ENCODE measurements around the gene KRT35. TPM values are rescaled to one million over a fixed set of nuclear protein-coding genes. Genes with fewer than 3 reads are reported as not detected.

Gene KRT35
- total RNA-seq, 4 donors from 2014 or later, result not detected

- Histone ChIP-seq H3K4me1 (no peaks in the 10 kb centered on the region), H3K4me3 (no peak overlapping the region), H3K27ac (no peak overlapping the region), H3K36me3 (no peaks in the 10 kb centered on the region), H3K9me3 (no peaks in the 10 kb centered on the region), H3K27me3 (no peaks in the 10 kb centered on the region)
- no peak for TF ChIP-seq CTCF (IDR thresholded peaks at IDR 0.05)
- TF ChIP-seq POLR2A (IDR thresholded peaks at IDR 0.05), result no peak
- intact Hi-C loops (cut with DNase I; ENCODE audit: low total_unique reads), result no loop called here
- DNase-seq, result no peak
Observed at GRCh38 chr17:41439375-41439774, 41.6 kb downstream of the KRT35 start.

- Histone ChIP-seq H3K27me3 (no peaks in the 10 kb centered on the region), H3K27ac (no peak overlapping the region), H3K36me3 (no peaks in the 10 kb centered on the region), H3K4me1 (no peaks in the 10 kb centered on the region), H3K9me3 (no peaks in the 10 kb centered on the region), H3K4me3 (no peak overlapping the region)
- DNase-seq, result no peak
- intact Hi-C loops (cut with DNase I; ENCODE audit: low total_unique reads), result no loop called here
- no peak for TF ChIP-seq POLR2A (IDR thresholded peaks at IDR 0.05)
- TF ChIP-seq CTCF (IDR thresholded peaks at IDR 0.05), result no peak
Observed at GRCh38 chr17:41437769-41438168, 43.2 kb downstream of the KRT35 start.

GRCh38 chr17:41437254-41437653 is 43.7 kb downstream of the KRT35 start:
- DNase-seq, result no peak
- H3K4me3 ChIP-seq, result no peak overlapping the region
- H3K27me3 ChIP-seq, result no peaks in the 10 kb centered on the region
- no peaks in the 10 kb centered on the region for H3K36me3 ChIP-seq
- intact Hi-C loops (cut with DNase I; ENCODE audit: low total_unique reads), result no loop called here
- no peaks in the 10 kb centered on the region for H3K4me1 ChIP-seq
- TF ChIP-seq CTCF (IDR thresholded peaks at IDR 0.05) (no peak), POLR2A (IDR thresholded peaks at IDR 0.05) (no peak)
- no peak overlapping the region for H3K27ac ChIP-seq
- no peaks in the 10 kb centered on the region for H3K9me3 ChIP-seq

GRCh38 chr17:41434415-41434814 is 46.5 kb downstream of the KRT35 start:
- Histone ChIP-seq H3K4me3 (no peak overlapping the region), H3K27me3 (no peaks in the 10 kb centered on the region), H3K9me3 (no peaks in the 10 kb centered on the region), H3K4me1 (no peaks in the 10 kb centered on the region), H3K27ac (peak overlapping the region; percentile 1 to 16), H3K36me3 (no peaks in the 10 kb centered on the region)
- no peak for TF ChIP-seq CTCF (IDR thresholded peaks at IDR 0.05)
- intact Hi-C loops (cut with DNase I; ENCODE audit: low total_unique reads), result no loop called here
- no peak for DNase-seq

GRCh38 chr17:41434005-41434404 is 46.9 kb downstream of the KRT35 start:
- TF ChIP-seq POLR2A (IDR thresholded peaks at IDR 0.05), result no peak
- no peak for TF ChIP-seq CTCF (IDR thresholded peaks at IDR 0.05)
- DNase-seq, result no peak
- Histone ChIP-seq H3K9me3 (no peaks in the 10 kb centered on the region), H3K4me3 (no peak overlapping the region), H3K4me1 (no peaks in the 10 kb centered on the region), H3K27me3 (no peaks in the 10 kb centered on the region), H3K36me3 (no peaks in the 10 kb centered on the region), H3K27ac (peak overlapping the region in 1 of 2 donors; percentile 16)
- intact Hi-C loops (cut with DNase I; ENCODE audit: low total_unique reads), result no loop called here
